ENCODE data around the gene AADAC. TPM values are rescaled to one million over a fixed set of nuclear protein-coding genes. Genes with fewer than 3 reads are reported as not detected.

Gene AADAC
- total and polyA plus RNA-seq, 9 donors: 0.21 to 40.6 (median 0.38) TPM; not detected in 5

GRCh38 chr3:151859905-151860304 is 46.0 kb downstream of the AADAC start:
- DNase-seq: no peak
- Histone ChIP-seq H3K27ac (no peak overlapping the region), H3K36me3 (no peaks in the 10 kb centered on the region), H3K4me3 (no peak overlapping the region), H3K27me3 (no peaks in the 10 kb centered on the region), H3K9me3 (no peaks in the 10 kb centered on the region), H3K4me1 (ENCODE audit: insufficient read depth) (no peaks in the 10 kb centered on the region)
- TF ChIP-seq POLR2A (IDR thresholded peaks at IDR 0.05): no peak
- TF ChIP-seq CTCF (IDR thresholded peaks at IDR 0.05): no peak
- no peak for TF ChIP-seq EP300 (IDR thresholded peaks at IDR 0.05)
- intact Hi-C loops (cut with DNase I): no loop called here

GRCh38 chr3:151863611-151864010 is 49.7 kb downstream of the AADAC start:
- H3K27ac ChIP-seq: no peak overlapping the region
- no peaks in the 10 kb centered on the region for H3K27me3 ChIP-seq
- no peaks in the 10 kb centered on the region for H3K9me3 ChIP-seq
- TF ChIP-seq POLR2A (IDR thresholded peaks at IDR 0.05): no peak
- TF ChIP-seq EP300 (IDR thresholded peaks at IDR 0.05): no peak
- TF ChIP-seq CTCF (IDR thresholded peaks at IDR 0.05): no peak
- H3K4me3 ChIP-seq: no peak overlapping the region
- peaks cover 2% of the 10 kb centered on the region for H3K4me1 ChIP-seq (ENCODE audit: insufficient read depth)
- intact Hi-C loops (cut with DNase I): no loop called here
- H3K36me3 ChIP-seq: no peaks in the 10 kb centered on the region
- WGBS, 3 donors: 61 to 79% (median 62%) methylated on average over 2 of the region's 2 CpGs
- DNase-seq: no peak

GRCh38 chr3:151864423-151865101 is 50.6 kb downstream of the AADAC start:
- TF ChIP-seq POLR2A (IDR thresholded peaks at IDR 0.05) (no peak), CTCF (IDR thresholded peaks at IDR 0.05) (no peak), EP300 (IDR thresholded peaks at IDR 0.05) (no peak)
- peaks cover 2% of the 10 kb centered on the region for H3K4me1 ChIP-seq (ENCODE audit: insufficient read depth)
- H3K4me3 ChIP-seq: no peak overlapping the region
- H3K36me3 ChIP-seq: no peaks in the 10 kb centered on the region
- 13 to 20% (median 18%) methylated on average over 4 of the region's 4 CpGs for WGBS, 3 donors
- intact Hi-C loops (cut with DNase I): no loop called here
- H3K9me3 ChIP-seq: no peaks in the 10 kb centered on the region
- no peaks in the 10 kb centered on the region for H3K27me3 ChIP-seq
- peak overlapping the region in 1 of 2 donors; percentile 34 for H3K27ac ChIP-seq
- DNase-seq: no peak

DNA sequence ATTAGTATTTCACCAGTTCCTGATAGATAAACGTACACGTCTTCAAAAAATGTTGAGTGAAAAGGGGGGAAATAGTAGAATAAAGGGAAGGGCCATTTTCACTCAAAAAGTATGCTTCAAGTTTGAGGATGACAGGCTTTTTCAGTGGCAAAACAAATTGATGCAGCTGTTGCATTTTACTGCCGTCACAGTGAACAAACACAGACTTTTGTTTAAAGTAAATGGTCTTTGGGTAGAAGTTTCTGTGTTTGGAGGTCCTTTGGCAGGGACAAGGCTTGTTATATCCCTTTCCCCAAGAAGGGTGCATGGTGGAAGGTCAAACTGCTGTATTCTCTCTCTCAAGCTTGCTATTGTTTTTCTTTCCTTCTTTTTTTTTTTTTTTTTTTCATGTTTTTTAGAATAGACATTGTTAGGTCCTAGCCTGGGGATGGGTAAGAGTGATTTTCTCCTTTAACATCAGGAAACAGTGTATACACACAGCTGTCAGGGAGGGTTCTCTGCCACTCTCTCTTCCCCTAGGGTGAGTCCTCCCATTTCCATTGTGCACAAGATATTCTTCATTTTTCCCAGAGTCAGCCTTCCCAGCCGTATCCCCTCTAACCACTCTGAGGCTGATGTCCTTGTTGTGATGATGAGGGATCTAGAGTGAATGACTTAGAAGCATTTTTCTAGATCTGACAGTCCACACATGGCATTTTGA is 52.9 kb downstream of the AADAC start:
- peaks cover 2% of the 10 kb centered on the region for H3K4me1 ChIP-seq (ENCODE audit: insufficient read depth)
- H3K9me3 ChIP-seq: no peaks in the 10 kb centered on the region
- H3K27ac ChIP-seq: peak overlapping the region in 1 of 2 donors; percentile 56
- no peak for DNase-seq
- no peak overlapping the region for H3K4me3 ChIP-seq
- intact Hi-C loops (cut with DNase I): no loop called here
- WGBS, 3 donors: 13 to 27% (median 25%) methylated on average over 4 of the region's 4 CpGs
- no peaks in the 10 kb centered on the region for H3K36me3 ChIP-seq
- no peaks in the 10 kb centered on the region for H3K27me3 ChIP-seq
- no peak for TF ChIP-seq POLR2A (IDR thresholded peaks at IDR 0.05)
- no peak for TF ChIP-seq CTCF (IDR thresholded peaks at IDR 0.05)
- no peak for TF ChIP-seq EP300 (IDR thresholded peaks at IDR 0.05)
